ENCODE measurements around the gene NOVA1. TPM values are rescaled to one million over a fixed set of nuclear protein-coding genes. Genes with fewer than 3 reads are reported as not detected.
A peak's percentile ranks its signal among the peaks of the same experiment; 100 is the strongest.

NOVA1 gene
- total RNA-seq, 1 donor from 2014 or later, result 119 TPM

DNA sequence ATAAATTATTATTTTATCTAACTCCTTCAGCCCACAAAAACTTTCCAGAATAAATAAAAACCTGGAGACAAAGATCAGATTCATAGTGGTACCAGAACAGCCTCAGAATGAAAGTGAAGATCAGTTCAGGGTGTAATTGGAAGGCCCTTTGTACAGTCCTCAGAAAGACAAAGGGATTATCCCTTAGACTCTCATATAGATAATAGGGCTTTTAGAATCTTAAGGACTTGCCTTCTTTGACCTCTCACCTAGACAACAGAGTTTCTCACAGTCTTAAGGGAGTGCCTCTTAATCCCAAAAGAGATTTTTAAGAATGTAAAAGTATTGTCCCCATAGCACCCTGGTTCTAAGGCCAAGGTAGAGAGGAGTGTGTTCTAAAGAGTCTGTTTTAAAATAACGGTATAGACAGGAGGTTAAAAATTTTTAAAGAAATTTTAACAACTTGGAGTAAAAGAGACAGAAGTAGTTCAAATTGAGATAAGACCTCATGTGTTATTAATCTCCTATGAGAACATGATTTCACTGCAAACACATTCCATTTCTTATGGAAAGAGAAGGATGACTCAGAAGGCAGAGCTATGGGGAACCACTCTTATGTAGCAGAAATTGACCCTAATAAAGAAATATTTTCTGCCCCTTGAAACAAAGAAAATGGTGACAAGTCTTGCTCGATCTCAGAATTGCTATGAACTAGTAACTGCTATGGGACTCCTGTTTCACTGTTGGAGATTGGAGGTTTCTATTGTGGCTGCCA lies 24.2 kb upstream of the NOVA1 start:
- Mint-ChIP-seq H3K4me3 (ENCODE audit: unreplicated experiment) (no peak overlapping the region), H3K27ac (ENCODE audit: unreplicated experiment) (no peak overlapping the region), H3K4me1 (ENCODE audit: low read depth, unreplicated experiment) (peaks cover 23% of the 10 kb centered on the region), H3K27me3 (ENCODE audit: unreplicated experiment) (peaks cover 4% of the 10 kb centered on the region), H3K36me3 (ENCODE audit: unreplicated experiment) (no peaks in the 10 kb centered on the region), H3K9me3 (ENCODE audit: unreplicated experiment) (peaks cover 5% of the 10 kb centered on the region)
- DNase-seq, result no peak
- TF ChIP-seq, protein P1, sequence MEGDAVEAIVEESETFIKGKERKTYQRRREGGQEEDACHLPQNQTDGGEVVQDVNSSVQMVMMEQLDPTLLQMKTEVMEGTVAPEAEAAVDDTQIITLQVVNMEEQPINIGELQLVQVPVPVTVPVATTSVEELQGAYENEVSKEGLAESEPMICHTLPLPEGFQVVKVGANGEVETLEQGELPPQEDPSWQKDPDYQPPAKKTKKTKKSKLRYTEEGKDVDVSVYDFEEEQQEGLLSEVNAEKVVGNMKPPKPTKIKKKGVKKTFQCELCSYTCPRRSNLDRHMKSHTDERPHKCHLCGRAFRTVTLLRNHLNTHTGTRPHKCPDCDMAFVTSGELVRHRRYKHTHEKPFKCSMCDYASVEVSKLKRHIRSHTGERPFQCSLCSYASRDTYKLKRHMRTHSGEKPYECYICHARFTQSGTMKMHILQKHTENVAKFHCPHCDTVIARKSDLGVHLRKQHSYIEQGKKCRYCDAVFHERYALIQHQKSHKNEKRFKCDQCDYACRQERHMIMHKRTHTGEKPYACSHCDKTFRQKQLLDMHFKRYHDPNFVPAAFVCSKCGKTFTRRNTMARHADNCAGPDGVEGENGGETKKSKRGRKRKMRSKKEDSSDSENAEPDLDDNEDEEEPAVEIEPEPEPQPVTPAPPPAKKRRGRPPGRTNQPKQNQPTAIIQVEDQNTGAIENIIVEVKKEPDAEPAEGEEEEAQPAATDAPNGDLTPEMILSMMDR (IDR thresholded peaks at IDR 0.05; ENCODE audit: partially characterized antibody, unreplicated experiment), result no peak

DNA sequence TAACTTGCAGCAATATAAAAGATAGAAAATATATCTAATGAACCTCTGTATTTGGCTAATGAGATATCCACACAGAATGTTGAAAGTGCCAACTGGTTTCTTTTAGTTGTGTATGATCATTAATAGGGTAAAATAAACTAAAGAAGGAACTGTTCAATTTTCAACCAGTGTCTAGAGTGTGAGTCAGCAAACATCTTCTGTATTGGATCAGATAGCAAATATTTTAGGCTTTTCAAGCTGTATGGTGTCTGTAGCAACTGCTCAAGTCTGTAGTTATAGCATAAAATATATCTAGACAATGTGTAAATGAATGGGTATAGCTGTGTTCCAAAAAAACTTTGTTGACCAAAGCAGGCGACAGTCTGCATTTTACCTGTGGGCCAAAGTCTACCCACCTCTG lies 23.5 kb upstream of the NOVA1 start:
- no peak overlapping the region for H3K4me3 Mint-ChIP-seq (ENCODE audit: unreplicated experiment)
- no peak for DNase-seq
- TF ChIP-seq, protein P1 (IDR thresholded peaks at IDR 0.05; ENCODE audit: partially characterized antibody, unreplicated experiment), result no peak
- H3K36me3 Mint-ChIP-seq (ENCODE audit: unreplicated experiment), result no peaks in the 10 kb centered on the region
- no peak overlapping the region for H3K27ac Mint-ChIP-seq (ENCODE audit: unreplicated experiment)
- H3K9me3 Mint-ChIP-seq (ENCODE audit: unreplicated experiment), result peaks cover 5% of the 10 kb centered on the region
- peaks cover 4% of the 10 kb centered on the region for H3K27me3 Mint-ChIP-seq (ENCODE audit: unreplicated experiment)
- H3K4me1 Mint-ChIP-seq (ENCODE audit: low read depth, unreplicated experiment), result peaks cover 25% of the 10 kb centered on the region

DNA sequence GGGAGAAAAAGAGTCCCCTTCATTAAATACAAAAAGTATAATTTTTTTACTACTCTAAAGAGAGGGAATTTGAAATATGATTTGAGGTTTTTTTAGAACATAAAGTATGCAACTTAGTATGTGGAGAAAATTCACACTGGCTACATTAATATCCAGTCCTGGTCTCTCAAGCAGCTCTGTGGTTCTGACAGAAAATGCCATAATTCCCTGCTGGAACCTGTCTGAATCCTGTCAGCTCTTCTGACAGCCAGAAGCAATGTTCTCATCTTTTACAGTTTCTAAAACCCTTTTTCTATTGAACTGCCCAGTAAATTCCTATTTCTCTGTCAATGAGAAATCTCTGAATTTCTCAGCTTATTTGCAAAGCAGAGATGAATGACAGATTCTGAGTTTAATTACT lies 13.4 kb upstream of the NOVA1 start:
- H3K27ac Mint-ChIP-seq (ENCODE audit: unreplicated experiment), result no peak overlapping the region
- H3K36me3 Mint-ChIP-seq (ENCODE audit: unreplicated experiment), result peaks cover 15% of the 10 kb centered on the region
- no peak for DNase-seq
- H3K9me3 Mint-ChIP-seq (ENCODE audit: unreplicated experiment), result peaks cover 4% of the 10 kb centered on the region
- H3K4me3 Mint-ChIP-seq (ENCODE audit: unreplicated experiment), result no peak overlapping the region
- H3K4me1 Mint-ChIP-seq (ENCODE audit: low read depth, unreplicated experiment), result peaks cover 4% of the 10 kb centered on the region
- H3K27me3 Mint-ChIP-seq (ENCODE audit: unreplicated experiment), result no peaks in the 10 kb centered on the region
- TF ChIP-seq, protein P1 (IDR thresholded peaks at IDR 0.05; ENCODE audit: partially characterized antibody, unreplicated experiment), result no peak

DNA sequence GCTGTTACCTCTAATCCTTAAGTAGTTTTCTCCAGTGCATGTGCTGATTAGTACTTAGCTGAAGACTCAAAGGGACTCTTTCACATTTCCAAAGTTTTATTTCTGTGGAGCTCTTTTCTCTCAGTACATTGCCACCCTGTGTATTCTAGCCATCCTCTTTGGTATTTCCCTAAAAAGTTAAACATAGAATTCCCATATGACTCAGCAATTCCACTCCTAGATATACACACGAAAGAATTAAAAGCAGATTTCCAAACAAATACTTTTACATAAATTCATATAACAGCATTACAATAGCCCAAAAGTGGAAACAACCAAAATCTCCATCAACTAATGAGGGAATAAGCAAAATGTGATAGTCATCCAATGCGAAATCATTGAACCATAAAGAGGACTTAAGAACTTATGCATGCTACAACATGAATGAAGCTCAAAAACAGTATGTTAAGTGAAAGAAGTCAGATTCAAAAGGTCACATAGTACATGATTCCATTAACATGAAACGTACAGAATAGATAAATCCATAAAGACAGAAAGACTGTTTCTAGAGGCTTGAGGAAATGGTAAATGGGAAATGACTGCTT lies 9.0 kb upstream of the NOVA1 start:
- Mint-ChIP-seq H3K4me3 (ENCODE audit: unreplicated experiment) (peak overlapping the region; percentile 28), H3K4me1 (ENCODE audit: low read depth, unreplicated experiment) (peaks cover 5% of the 10 kb centered on the region), H3K9me3 (ENCODE audit: unreplicated experiment) (no peaks in the 10 kb centered on the region), H3K27ac (ENCODE audit: unreplicated experiment) (no peak overlapping the region), H3K36me3 (ENCODE audit: unreplicated experiment) (no peaks in the 10 kb centered on the region), H3K27me3 (ENCODE audit: unreplicated experiment) (no peaks in the 10 kb centered on the region)
- TF ChIP-seq, protein P1 (IDR thresholded peaks at IDR 0.05; ENCODE audit: partially characterized antibody, unreplicated experiment), result no peak
- no peak for DNase-seq

DNA sequence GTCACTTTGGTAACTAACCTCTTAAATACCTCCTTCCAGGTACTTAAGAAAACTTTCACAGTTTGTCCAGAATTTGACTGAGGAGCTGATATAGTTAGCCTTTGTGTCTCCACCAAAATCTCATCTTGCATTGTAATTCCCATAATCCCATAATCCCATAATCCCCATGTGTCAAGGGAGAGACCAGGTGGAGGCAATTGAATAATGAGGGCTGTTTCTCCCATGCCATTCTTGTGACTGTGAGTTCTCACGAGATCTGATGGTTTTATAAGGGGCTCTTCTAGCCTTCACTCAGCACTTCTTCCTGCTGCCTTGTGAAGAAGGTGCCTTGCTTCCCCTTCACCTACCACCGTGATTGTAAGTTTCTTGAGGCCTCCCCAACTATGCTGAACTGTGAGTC lies 7.8 kb upstream of the NOVA1 start:
- DNase-seq, result no peak
- H3K9me3 Mint-ChIP-seq (ENCODE audit: unreplicated experiment), result no peaks in the 10 kb centered on the region
- no peaks in the 10 kb centered on the region for H3K27me3 Mint-ChIP-seq (ENCODE audit: unreplicated experiment)
- no peak overlapping the region for H3K4me3 Mint-ChIP-seq (ENCODE audit: unreplicated experiment)
- no peak overlapping the region for H3K27ac Mint-ChIP-seq (ENCODE audit: unreplicated experiment)
- TF ChIP-seq, protein P1 (IDR thresholded peaks at IDR 0.05; ENCODE audit: partially characterized antibody, unreplicated experiment), result no peak
- H3K4me1 Mint-ChIP-seq (ENCODE audit: low read depth, unreplicated experiment), result peaks cover 2% of the 10 kb centered on the region
- H3K36me3 Mint-ChIP-seq (ENCODE audit: unreplicated experiment), result no peaks in the 10 kb centered on the region
